ENCODE measurements around the gene MIA2. TPM values are rescaled to one million over a fixed set of nuclear protein-coding genes. Genes with fewer than 3 reads are reported as not detected.
"Not testable (repeated sequence)": the region's sequence is repeated elsewhere in the genome, so short reads cannot be mapped to it uniquely, and the experiment has no call there.

Gene MIA2
- total RNA-seq: 10 to 100 TPM; 23.2 to 24.4 TPM

- no peaks in the 10 kb centered on the region for H3K36me3 Mint-ChIP-seq
- H3K4me1 Mint-ChIP-seq: peaks cover 34% of the 10 kb centered on the region
- DNase-seq: no peak
- peak within 1 kb of the TSS; percentile 31 for H3K27ac Mint-ChIP-seq
- ATAC-seq (ENCODE audit: low read depth): no peak
- no peaks in the 10 kb centered on the region for H3K27me3 Mint-ChIP-seq
- H3K9me3 Mint-ChIP-seq: no peaks in the 10 kb centered on the region
- POLR2A ChIA-PET: no interaction called here
- peak within 1 kb of the TSS; percentile 8 for H3K4me3 Mint-ChIP-seq
Observed at GRCh38 chr14:39233680-39234326, at the start of gene MIA2. Gene MIA2, plus strand, starts transcription at chr14:39233915. Its CDS starts 200 bp downstream, at chr14:39234115.

- H3K9me3 Mint-ChIP-seq: no peaks in the 10 kb centered on the region
- no peak overlapping the region for H3K4me3 Mint-ChIP-seq
- no peak for DNase-seq
- H3K4me1 Mint-ChIP-seq: peaks cover 13% of the 10 kb centered on the region
- no peak for ATAC-seq (ENCODE audit: low read depth)
- no peaks in the 10 kb centered on the region for H3K27me3 Mint-ChIP-seq
- H3K36me3 Mint-ChIP-seq: peaks cover 31% of the 10 kb centered on the region
- no peak overlapping the region for H3K27ac Mint-ChIP-seq
- POLR2A ChIA-PET: interaction anchor here (1.0 to 1.6 kb wide), 5 partner anchors 10 to 45 kb away, joined by 3 to 6 read pairs (median 4); partner anchors contain the start of genes PNN and TRAPPC6B
Observed at GRCh38 chr14:39184628-39185255, 49.0 kb upstream of the MIA2 start.

- POLR2A ChIA-PET: interaction anchor here (1.0 to 1.6 kb wide), 5 partner anchors 10 to 44 kb away, joined by 3 to 6 read pairs (median 4); partner anchors contain the start of genes PNN and TRAPPC6B
- H3K27me3 Mint-ChIP-seq: no peaks in the 10 kb centered on the region
- H3K4me1 Mint-ChIP-seq: peaks cover 11% of the 10 kb centered on the region
- H3K9me3 Mint-ChIP-seq: no peaks in the 10 kb centered on the region
- H3K27ac Mint-ChIP-seq: no peak overlapping the region
- ATAC-seq (ENCODE audit: low read depth) (no peak), DNase-seq (no peak)
- H3K36me3 Mint-ChIP-seq: peaks cover 29% of the 10 kb centered on the region
- no peak overlapping the region for H3K4me3 Mint-ChIP-seq
Observed at GRCh38 chr14:39185256-39186049, 48.3 kb upstream of the MIA2 start.

- Mint-ChIP-seq H3K27me3 (no peaks in the 10 kb centered on the region), H3K36me3 (peaks cover 29% of the 10 kb centered on the region), H3K4me1 (peaks cover 11% of the 10 kb centered on the region), H3K9me3 (no peaks in the 10 kb centered on the region), H3K4me3 (no peak overlapping the region), H3K27ac (no peak overlapping the region)
- POLR2A ChIA-PET: interaction anchor here (0.9 kb wide), 1 partner anchor 15 kb away, joined by 3 read pairs; no protein-coding TSS in a partner anchor
- DNase-seq: no peak
- no peak for ATAC-seq (ENCODE audit: low read depth)
Observed at GRCh38 chr14:39186941-39187525, 46.7 kb upstream of the MIA2 start.

GRCh38 chr14:39203659-39204606, 29.8 kb upstream of the MIA2 start:
- Mint-ChIP-seq H3K27ac (peak overlapping the region; percentile 1), H3K9me3 (peaks cover 5% of the 10 kb centered on the region), H3K27me3 (no peaks in the 10 kb centered on the region), H3K4me3 (no peak overlapping the region), H3K36me3 (peaks cover 24% of the 10 kb centered on the region), H3K4me1 (peaks cover 21% of the 10 kb centered on the region)
- no peak for DNase-seq
- no peak for ATAC-seq (ENCODE audit: low read depth)
- POLR2A ChIA-PET: interaction anchor here (0.6 to 1.2 kb wide), 3 partner anchors 14 to 21 kb away, joined by 3 read pairs; no protein-coding TSS in a partner anchor

- H3K4me3 Mint-ChIP-seq: peak overlapping the region; percentile 56
- H3K36me3 Mint-ChIP-seq: peaks cover 24% of the 10 kb centered on the region
- ATAC-seq (ENCODE audit: low read depth); H3K27me3 Mint-ChIP-seq; DNase-seq; H3K9me3 Mint-ChIP-seq: not testable (repeated sequence)
- POLR2A ChIA-PET: interaction anchor here (0.9 to 1.0 kb wide), 3 partner anchors 22 to 224 kb away, joined by 3 to 4 read pairs (median 3); partner anchors contain the start of genes FBXO33 and PNN
- H3K4me1 Mint-ChIP-seq: peaks cover 21% of the 10 kb centered on the region
- peak overlapping the region; percentile 86 for H3K27ac Mint-ChIP-seq
Observed at GRCh38 chr14:39207430-39207829, 26.3 kb upstream of the MIA2 start.

- no peak overlapping the region for H3K4me3 Mint-ChIP-seq
- no peaks in the 10 kb centered on the region for H3K27me3 Mint-ChIP-seq
- peaks cover 16% of the 10 kb centered on the region for H3K36me3 Mint-ChIP-seq
- H3K4me1 Mint-ChIP-seq: peaks cover 15% of the 10 kb centered on the region
- no peak for ATAC-seq (ENCODE audit: low read depth)
- POLR2A ChIA-PET: no interaction called here
- H3K9me3 Mint-ChIP-seq: peaks cover 1% of the 10 kb centered on the region
- H3K27ac Mint-ChIP-seq: no peak overlapping the region
- no peak for DNase-seq
Observed at GRCh38 chr14:39211109-39211741, 22.5 kb upstream of the MIA2 start.

- POLR2A ChIA-PET: interaction anchor here (1.2 kb wide), 1 partner anchor 27 kb away, joined by 3 read pairs; no protein-coding TSS in a partner anchor
- H3K4me3 Mint-ChIP-seq: no peak overlapping the region
- DNase-seq: no peak
- peaks cover 1% of the 10 kb centered on the region for H3K9me3 Mint-ChIP-seq
- H3K27me3 Mint-ChIP-seq: no peaks in the 10 kb centered on the region
- peaks cover 8% of the 10 kb centered on the region for H3K36me3 Mint-ChIP-seq
- no peak for ATAC-seq (ENCODE audit: low read depth)
- no peak overlapping the region for H3K27ac Mint-ChIP-seq
- H3K4me1 Mint-ChIP-seq: peaks cover 10% of the 10 kb centered on the region
Observed at GRCh38 chr14:39212034-39212433, 21.7 kb upstream of the MIA2 start.

- no peak overlapping the region for H3K4me3 Mint-ChIP-seq
- peaks cover 5% of the 10 kb centered on the region for H3K36me3 Mint-ChIP-seq
- no peak overlapping the region for H3K27ac Mint-ChIP-seq
- POLR2A ChIA-PET: interaction anchor here (1.2 kb wide), 1 partner anchor 28 kb away, joined by 3 read pairs; no protein-coding TSS in a partner anchor
- peaks cover 9% of the 10 kb centered on the region for H3K4me1 Mint-ChIP-seq
- ATAC-seq (ENCODE audit: low read depth): no peak
- no peaks in the 10 kb centered on the region for H3K27me3 Mint-ChIP-seq
- no peak for DNase-seq
- no peaks in the 10 kb centered on the region for H3K9me3 Mint-ChIP-seq
Observed at GRCh38 chr14:39212693-39213092, 21.0 kb upstream of the MIA2 start.

GRCh38 chr14:39217214-39217879, 16.4 kb upstream of the MIA2 start:
- no peaks in the 10 kb centered on the region for H3K27me3 Mint-ChIP-seq
- peaks cover 15% of the 10 kb centered on the region for H3K4me1 Mint-ChIP-seq
- peaks cover 2% of the 10 kb centered on the region for H3K9me3 Mint-ChIP-seq
- DNase-seq (no peak), ATAC-seq (ENCODE audit: low read depth) (no peak)
- no peak overlapping the region for H3K4me3 Mint-ChIP-seq
- H3K36me3 Mint-ChIP-seq: peaks cover 7% of the 10 kb centered on the region
- POLR2A ChIA-PET: no interaction called here
- H3K27ac Mint-ChIP-seq: no peak overlapping the region

GRCh38 chr14:39218171-39218769, 15.4 kb upstream of the MIA2 start:
- no peak overlapping the region for H3K4me3 Mint-ChIP-seq
- no peak overlapping the region for H3K27ac Mint-ChIP-seq
- H3K36me3 Mint-ChIP-seq: peaks cover 4% of the 10 kb centered on the region
- no peaks in the 10 kb centered on the region for H3K27me3 Mint-ChIP-seq
- peaks cover 2% of the 10 kb centered on the region for H3K9me3 Mint-ChIP-seq
- no peak for ATAC-seq (ENCODE audit: low read depth)
- no peak for DNase-seq
- peaks cover 15% of the 10 kb centered on the region for H3K4me1 Mint-ChIP-seq
- POLR2A ChIA-PET: interaction anchor here (0.6 kb wide), 1 partner anchor 31 kb away, joined by 6 read pairs; no protein-coding TSS in a partner anchor
